HepG2 (cell line): Measurements from ENCODE around the gene RHBG. TPM values are rescaled to one million over a fixed set of nuclear protein-coding genes. Genes with fewer than 3 reads are reported as not detected.

Source experiments
- AKAP8 ChIP-seq: sonication (generic); formaldehyde crosslinking; IDR thresholded peaks from 2 replicates; pipeline ENCODE4 v1.5.1; 2020; ENCODE audit warnings: mild to moderate bottlenecking, missing genetic modification reagents
- ARHGAP35 ChIP-seq: sonication (generic); formaldehyde crosslinking; IDR thresholded peaks from 2 replicates; pipeline ENCODE4 v1.9.0; 2022; ENCODE audit warnings: mild to moderate bottlenecking, inconsistent platforms, moderate library complexity, missing genetic modification reagents, borderline replicate concordance
- ARNT2 ChIP-seq: sonication (generic); formaldehyde crosslinking; IDR thresholded peaks from 2 replicates; pipeline ENCODE4 v1.8.0; 2022; ENCODE audit warnings: mild to moderate bottlenecking, low read depth, missing genetic modification reagents, moderate library complexity
- BRCA1 ChIP-seq: sonication (generic); formaldehyde crosslinking; IDR thresholded peaks from 2 replicates; pipeline ENCODE4 v1.4.0; 2020; ENCODE audit warnings: missing genetic modification reagents
- NCOA5 ChIP-seq: sonication (generic); formaldehyde crosslinking; IDR thresholded peaks from 2 replicates; pipeline ENCODE4 v1.4.0; 2020; ENCODE audit warnings: missing genetic modification reagents
- NR3C1 ChIP-seq: sonication (generic); formaldehyde crosslinking; IDR thresholded peaks from 2 replicates; pipeline ENCODE4 v1.4.0; 2020; ENCODE audit warnings: missing genetic modification reagents
- PHF5A ChIP-seq: IDR thresholded peaks from one replicate; pipeline ENCODE4 v1.6.1; 2018; ENCODE audit warnings: low read depth, missing genetic modification reagents; ENCODE audit not compliant: unreplicated experiment
- TRIM24 ChIP-seq: sonication (generic); formaldehyde crosslinking; IDR thresholded peaks from 2 replicates; pipeline ENCODE4 v1.8.0; 2022; ENCODE audit warnings: mild to moderate bottlenecking, missing genetic modification reagents
- ZNF30 ChIP-seq: sonication (generic); formaldehyde crosslinking; IDR thresholded peaks from 2 replicates; pipeline ENCODE4 v1.5.0; 2020; ENCODE audit warnings: mild to moderate bottlenecking, missing genetic modification reagents
- ZNF724P ChIP-seq: sonication (generic); formaldehyde crosslinking; IDR thresholded peaks from 2 replicates; pipeline ENCODE4 v1.8.0; 2022; ENCODE audit warnings: missing genetic modification reagents, borderline replicate concordance
- ZSCAN25 ChIP-seq: sonication (generic); formaldehyde crosslinking; IDR thresholded peaks from 2 replicates; pipeline ENCODE4 v1.8.0; 2022; ENCODE audit warnings: mild to moderate bottlenecking, missing genetic modification reagents
- polyA plus RNA-seq, 8 experiments: library from polyadenylated mRNA; depleted of rRNA in 3 of 8; stranded (reverse) in 7 of 8; unstranded in 1 of 8; fragments of >200 nt; fragmentation: Illumina TruSeq in 4 of 8; extraction: Trizol in 4 of 8; gene quantifications; 2 replicates each; pipeline versions ENCODE4 v1.2.1 to v1.2.3, GENCODE V29; 2011 to 2016; ENCODE audit warnings: low read depth in 4 of 8, missing spikeins in 1 of 8, mixed read lengths in 1 of 8; ENCODE audit not compliant: insufficient read depth in 1 of 8
- total RNA-seq, 5 experiments: library from RNA; depleted of rRNA; stranded (reverse); fragments of >200 nt; fragmentation: Illumina TruSeq; extraction: Trizol; gene quantifications; 2 replicates each; pipeline ENCODE4 v1.2.3, GENCODE V29; 2016; ENCODE audit warnings: low read depth in 1 of 5
- TF ChIP-seq, protein P1 (sequence below): sonication (generic); formaldehyde crosslinking; IDR thresholded peaks from 2 replicates; pipeline ENCODE4 v1.5.1; 2020; ENCODE audit warnings: mild to moderate bottlenecking, missing genetic modification reagents, moderate library complexity
- TF ChIP-seq, protein P2 (sequence below): sonication (generic); formaldehyde crosslinking; IDR thresholded peaks from 2 replicates; pipeline ENCODE4 v1.8.1; 2022; ENCODE audit warnings: mild to moderate bottlenecking, missing genetic modification reagents
- TF ChIP-seq, protein P3 (sequence below): sonication (generic); formaldehyde crosslinking; IDR thresholded peaks from 2 replicates; pipeline ENCODE4 v1.4.0; 2020; ENCODE audit warnings: missing genetic modification reagents, mild to moderate bottlenecking, borderline replicate concordance
- TF ChIP-seq, protein P4 (sequence below): IDR thresholded peaks from 2 replicates; pipeline ENCODE4 v1.6.1; 2012; ENCODE audit warnings: inconsistent platforms
- TF ChIP-seq, protein P5 (sequence below): IDR thresholded peaks from 2 replicates; pipeline ENCODE4 v1.6.1; 2016; ENCODE audit warnings: mild to moderate bottlenecking
- TF ChIP-seq, protein P6 (sequence below): sonication (generic); formaldehyde crosslinking; IDR thresholded peaks from 2 replicates; pipeline ENCODE4 v1.5.0; 2020; ENCODE audit warnings: missing genetic modification reagents, mild to moderate bottlenecking, borderline replicate concordance

Gene RHBG
- total and polyA plus RNA-seq, 2 of the 13 experiments (the other 11 are each of a cell fraction or from before 2014, with no cell fraction given) = 61.8 to 73.5 TPM

DNA sequence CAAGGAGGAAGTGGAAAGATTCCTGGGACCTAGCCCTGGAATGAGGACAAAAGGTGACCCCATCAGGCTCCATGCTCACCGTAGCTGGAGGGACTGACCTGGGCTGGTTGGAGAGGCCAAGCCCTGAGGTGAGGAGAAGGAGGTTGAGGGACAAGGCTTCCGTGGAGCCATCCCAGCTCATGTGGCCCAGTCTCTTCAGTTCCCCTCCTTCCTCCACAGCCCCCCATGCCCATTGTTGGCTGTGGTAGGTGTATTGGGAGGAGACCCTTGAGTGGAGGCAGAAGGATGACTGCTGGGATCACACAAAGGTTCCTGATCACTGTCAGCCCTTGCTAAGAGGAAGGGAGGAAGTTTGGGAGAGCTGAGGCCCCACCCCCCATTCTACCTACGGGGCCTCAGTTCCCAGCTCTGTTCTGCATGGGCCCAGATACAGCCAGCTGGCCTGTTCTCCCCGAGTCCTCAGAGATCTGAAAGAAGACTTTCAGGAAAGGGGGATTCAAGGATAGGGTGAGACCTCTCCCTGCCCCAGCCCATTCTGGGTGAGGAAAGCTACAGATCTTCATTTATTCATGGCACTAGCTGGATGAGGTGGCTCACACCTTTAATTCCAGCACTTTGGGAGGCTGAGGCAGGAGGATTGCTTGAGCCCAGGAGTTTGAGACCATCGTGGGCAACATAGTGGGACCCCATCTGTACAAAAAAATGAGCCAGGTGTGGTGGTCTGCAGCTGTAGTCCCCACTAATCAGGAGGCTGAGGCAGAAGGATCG, 17.3 kb downstream of the RHBG start (continued):
- TF ChIP-seq, protein P1, sequence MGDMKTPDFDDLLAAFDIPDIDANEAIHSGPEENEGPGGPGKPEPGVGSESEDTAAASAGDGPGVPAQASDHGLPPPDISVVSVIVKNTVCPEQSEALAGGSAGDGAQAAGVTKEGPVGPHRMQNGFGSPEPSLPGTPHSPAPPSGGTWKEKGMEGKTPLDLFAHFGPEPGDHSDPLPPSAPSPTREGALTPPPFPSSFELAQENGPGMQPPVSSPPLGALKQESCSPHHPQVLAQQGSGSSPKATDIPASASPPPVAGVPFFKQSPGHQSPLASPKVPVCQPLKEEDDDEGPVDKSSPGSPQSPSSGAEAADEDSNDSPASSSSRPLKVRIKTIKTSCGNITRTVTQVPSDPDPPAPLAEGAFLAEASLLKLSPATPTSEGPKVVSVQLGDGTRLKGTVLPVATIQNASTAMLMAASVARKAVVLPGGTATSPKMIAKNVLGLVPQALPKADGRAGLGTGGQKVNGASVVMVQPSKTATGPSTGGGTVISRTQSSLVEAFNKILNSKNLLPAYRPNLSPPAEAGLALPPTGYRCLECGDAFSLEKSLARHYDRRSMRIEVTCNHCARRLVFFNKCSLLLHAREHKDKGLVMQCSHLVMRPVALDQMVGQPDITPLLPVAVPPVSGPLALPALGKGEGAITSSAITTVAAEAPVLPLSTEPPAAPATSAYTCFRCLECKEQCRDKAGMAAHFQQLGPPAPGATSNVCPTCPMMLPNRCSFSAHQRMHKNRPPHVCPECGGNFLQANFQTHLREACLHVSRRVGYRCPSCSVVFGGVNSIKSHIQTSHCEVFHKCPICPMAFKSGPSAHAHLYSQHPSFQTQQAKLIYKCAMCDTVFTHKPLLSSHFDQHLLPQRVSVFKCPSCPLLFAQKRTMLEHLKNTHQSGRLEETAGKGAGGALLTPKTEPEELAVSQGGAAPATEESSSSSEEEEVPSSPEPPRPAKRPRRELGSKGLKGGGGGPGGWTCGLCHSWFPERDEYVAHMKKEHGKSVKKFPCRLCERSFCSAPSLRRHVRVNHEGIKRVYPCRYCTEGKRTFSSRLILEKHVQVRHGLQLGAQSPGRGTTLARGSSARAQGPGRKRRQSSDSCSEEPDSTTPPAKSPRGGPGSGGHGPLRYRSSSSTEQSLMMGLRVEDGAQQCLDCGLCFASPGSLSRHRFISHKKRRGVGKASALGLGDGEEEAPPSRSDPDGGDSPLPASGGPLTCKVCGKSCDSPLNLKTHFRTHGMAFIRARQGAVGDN (CRISPR knock-in tag) = peak; percentile 34; the same call in 1 of the 2 replicates
- TF ChIP-seq BRCA1 (0 out of 2 replicates have a peak, but pooled peaks have one; percentile 17), NCOA5 (CRISPR knock-in tag) (peak; percentile 56; the same call in 1 of the 2 replicates), ARHGAP35 (no peak), ZNF30 (CRISPR knock-in tag) (no peak), NR3C1 (CRISPR knock-in tag) (no peak), ARNT2 (0 out of 2 replicates have a peak, but pooled peaks have one; percentile 38), TRIM24 (CRISPR knock-in tag) (no peak), AKAP8 (CRISPR knock-in tag) (peak; percentile 18), ZNF724P (CRISPR knock-in tag) (peak; percentile 59; the same call in 1 of the 2 replicates), PHF5A (peak; percentile 53), ZSCAN25 (CRISPR knock-in tag) (peak; percentile 43; the same call in 1 of the 2 replicates)
- TF ChIP-seq, protein P2, sequence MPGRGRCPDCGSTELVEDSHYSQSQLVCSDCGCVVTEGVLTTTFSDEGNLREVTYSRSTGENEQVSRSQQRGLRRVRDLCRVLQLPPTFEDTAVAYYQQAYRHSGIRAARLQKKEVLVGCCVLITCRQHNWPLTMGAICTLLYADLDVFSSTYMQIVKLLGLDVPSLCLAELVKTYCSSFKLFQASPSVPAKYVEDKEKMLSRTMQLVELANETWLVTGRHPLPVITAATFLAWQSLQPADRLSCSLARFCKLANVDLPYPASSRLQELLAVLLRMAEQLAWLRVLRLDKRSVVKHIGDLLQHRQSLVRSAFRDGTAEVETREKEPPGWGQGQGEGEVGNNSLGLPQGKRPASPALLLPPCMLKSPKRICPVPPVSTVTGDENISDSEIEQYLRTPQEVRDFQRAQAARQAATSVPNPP = 0 out of 2 replicates have a peak, but pooled peaks have one; percentile 10
- TF ChIP-seq, protein P3, sequence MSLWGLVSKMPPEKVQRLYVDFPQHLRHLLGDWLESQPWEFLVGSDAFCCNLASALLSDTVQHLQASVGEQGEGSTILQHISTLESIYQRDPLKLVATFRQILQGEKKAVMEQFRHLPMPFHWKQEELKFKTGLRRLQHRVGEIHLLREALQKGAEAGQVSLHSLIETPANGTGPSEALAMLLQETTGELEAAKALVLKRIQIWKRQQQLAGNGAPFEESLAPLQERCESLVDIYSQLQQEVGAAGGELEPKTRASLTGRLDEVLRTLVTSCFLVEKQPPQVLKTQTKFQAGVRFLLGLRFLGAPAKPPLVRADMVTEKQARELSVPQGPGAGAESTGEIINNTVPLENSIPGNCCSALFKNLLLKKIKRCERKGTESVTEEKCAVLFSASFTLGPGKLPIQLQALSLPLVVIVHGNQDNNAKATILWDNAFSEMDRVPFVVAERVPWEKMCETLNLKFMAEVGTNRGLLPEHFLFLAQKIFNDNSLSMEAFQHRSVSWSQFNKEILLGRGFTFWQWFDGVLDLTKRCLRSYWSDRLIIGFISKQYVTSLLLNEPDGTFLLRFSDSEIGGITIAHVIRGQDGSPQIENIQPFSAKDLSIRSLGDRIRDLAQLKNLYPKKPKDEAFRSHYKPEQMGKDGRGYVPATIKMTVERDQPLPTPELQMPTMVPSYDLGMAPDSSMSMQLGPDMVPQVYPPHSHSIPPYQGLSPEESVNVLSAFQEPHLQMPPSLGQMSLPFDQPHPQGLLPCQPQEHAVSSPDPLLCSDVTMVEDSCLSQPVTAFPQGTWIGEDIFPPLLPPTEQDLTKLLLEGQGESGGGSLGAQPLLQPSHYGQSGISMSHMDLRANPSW (CRISPR knock-in tag) = no peak
- TF ChIP-seq, protein P4, sequence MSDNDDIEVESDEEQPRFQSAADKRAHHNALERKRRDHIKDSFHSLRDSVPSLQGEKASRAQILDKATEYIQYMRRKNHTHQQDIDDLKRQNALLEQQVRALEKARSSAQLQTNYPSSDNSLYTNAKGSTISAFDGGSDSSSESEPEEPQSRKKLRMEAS = 0 out of 2 replicates have a peak, but pooled peaks have one; percentile 9
- TF ChIP-seq, protein P5, sequence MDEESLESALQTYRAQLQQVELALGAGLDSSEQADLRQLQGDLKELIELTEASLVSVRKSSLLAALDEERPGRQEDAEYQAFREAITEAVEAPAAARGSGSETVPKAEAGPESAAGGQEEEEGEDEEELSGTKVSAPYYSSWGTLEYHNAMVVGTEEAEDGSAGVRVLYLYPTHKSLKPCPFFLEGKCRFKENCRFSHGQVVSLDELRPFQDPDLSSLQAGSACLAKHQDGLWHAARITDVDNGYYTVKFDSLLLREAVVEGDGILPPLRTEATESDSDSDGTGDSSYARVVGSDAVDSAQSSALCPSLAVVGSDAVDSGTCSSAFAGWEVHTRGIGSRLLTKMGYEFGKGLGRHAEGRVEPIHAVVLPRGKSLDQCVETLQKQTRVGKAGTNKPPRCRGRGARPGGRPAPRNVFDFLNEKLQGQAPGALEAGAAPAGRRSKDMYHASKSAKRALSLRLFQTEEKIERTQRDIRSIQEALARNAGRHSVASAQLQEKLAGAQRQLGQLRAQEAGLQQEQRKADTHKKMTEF (CRISPR knock-in tag) = no peak
- TF ChIP-seq, protein P6, sequence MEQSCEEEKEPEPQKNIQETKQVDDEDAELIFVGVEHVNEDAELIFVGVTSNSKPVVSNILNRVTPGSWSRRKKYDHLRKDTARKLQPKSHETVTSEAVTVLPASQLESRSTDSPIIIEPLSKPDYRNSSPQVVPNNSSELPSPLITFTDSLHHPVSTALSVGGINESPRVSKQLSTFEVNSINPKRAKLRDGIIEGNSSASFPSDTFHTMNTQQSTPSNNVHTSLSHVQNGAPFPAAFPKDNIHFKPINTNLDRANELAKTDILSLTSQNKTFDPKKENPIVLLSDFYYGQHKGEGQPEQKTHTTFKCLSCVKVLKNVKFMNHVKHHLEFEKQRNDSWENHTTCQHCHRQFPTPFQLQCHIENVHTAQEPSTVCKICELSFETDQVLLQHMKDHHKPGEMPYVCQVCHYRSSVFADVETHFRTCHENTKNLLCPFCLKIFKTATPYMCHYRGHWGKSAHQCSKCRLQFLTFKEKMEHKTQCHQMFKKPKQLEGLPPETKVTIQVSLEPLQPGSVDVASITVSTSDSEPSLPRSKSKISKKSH (CRISPR knock-in tag) = peak; percentile 73; the same call in 1 of the 2 replicates
